ENCODE data around the gene ELOF1.
A peak's percentile ranks its signal among the peaks of the same experiment; 100 is the strongest.

DNA sequence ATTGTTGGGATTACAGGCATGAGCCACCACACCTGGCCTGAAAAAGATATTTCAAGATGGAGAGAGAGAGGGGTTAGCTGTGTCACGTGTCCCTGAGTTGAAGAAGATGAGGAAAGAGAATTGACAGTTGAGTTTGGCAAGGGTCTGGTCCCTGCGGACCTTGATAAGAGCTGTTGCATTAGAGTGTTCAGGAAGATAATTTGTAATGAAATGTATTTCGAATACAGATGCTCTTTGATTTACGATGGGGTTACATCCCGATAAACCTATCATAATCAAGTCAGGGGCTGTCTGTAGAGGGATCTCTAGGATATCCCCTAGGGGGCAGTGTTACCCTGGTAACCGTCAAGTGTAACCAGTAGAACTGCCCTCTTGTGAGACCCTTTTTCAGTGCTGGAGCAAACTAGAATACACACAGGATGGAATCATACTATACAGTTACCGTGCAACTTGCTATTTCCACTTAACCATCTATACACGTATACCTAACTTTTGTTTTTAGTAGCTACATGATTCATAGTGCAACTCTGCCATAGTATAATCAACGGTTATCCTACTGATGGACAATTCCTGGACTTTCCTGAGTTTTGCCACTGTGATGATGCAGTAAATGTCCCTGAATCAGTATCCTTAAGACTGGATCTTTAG is 1.5 kb upstream of the ELOF1 start:
- TF ChIP-seq JUND (IDR thresholded peaks at IDR 0.05) (no peak), MEF2A (IDR thresholded peaks at IDR 0.05; ENCODE audit: borderline replicate concordance, low read depth) (no peak), RAD21 (IDR thresholded peaks at IDR 0.05; ENCODE audit: low read length) (peak; percentile 80), TAF1 (IDR thresholded peaks at IDR 0.05; ENCODE audit: borderline replicate concordance, low read depth, low read length) (no peak), FOXM1 (IDR thresholded peaks at IDR 0.05; ENCODE audit: low read depth) (no peak), RFX5 (IDR thresholded peaks at IDR 0.05; ENCODE audit: low read length) (no peak)
- TF ChIP-seq, protein P1, sequence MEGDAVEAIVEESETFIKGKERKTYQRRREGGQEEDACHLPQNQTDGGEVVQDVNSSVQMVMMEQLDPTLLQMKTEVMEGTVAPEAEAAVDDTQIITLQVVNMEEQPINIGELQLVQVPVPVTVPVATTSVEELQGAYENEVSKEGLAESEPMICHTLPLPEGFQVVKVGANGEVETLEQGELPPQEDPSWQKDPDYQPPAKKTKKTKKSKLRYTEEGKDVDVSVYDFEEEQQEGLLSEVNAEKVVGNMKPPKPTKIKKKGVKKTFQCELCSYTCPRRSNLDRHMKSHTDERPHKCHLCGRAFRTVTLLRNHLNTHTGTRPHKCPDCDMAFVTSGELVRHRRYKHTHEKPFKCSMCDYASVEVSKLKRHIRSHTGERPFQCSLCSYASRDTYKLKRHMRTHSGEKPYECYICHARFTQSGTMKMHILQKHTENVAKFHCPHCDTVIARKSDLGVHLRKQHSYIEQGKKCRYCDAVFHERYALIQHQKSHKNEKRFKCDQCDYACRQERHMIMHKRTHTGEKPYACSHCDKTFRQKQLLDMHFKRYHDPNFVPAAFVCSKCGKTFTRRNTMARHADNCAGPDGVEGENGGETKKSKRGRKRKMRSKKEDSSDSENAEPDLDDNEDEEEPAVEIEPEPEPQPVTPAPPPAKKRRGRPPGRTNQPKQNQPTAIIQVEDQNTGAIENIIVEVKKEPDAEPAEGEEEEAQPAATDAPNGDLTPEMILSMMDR (IDR thresholded peaks at IDR 0.05), result peak; percentile 79
- TF ChIP-seq, protein P2, sequence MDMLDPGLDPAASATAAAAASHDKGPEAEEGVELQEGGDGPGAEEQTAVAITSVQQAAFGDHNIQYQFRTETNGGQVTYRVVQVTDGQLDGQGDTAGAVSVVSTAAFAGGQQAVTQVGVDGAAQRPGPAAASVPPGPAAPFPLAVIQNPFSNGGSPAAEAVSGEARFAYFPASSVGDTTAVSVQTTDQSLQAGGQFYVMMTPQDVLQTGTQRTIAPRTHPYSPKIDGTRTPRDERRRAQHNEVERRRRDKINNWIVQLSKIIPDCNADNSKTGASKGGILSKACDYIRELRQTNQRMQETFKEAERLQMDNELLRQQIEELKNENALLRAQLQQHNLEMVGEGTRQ (IDR thresholded peaks at IDR 0.05; ENCODE audit: borderline replicate concordance, low read depth, low read length), result no peak

Data from SK-N-SH (cell line).